Mesenteric fat pad (tissue), 1 donor: ENCODE data around the gene PPY. TPM values are rescaled to one million over a fixed set of nuclear protein-coding genes. Genes with fewer than 3 reads are reported as not detected.
"Not testable (repeated sequence)": the region's sequence is repeated elsewhere in the genome, so short reads cannot be mapped to it uniquely, and the experiment has no call there.

Source experiments
- DNase-seq: peaks from one replicate; pipeline ENCODE4 v3.0.0-alpha.2; 2020; ENCODE audit warnings: low spot score
- total RNA-seq: library from RNA; stranded (reverse); fragmentation: NEBNext Ultra II Directional; extraction: Animal tissue kit (Norgen Biotek cat#: 25700); gene quantifications from one replicate; pipeline ENCODE4 v1.2.1, GENCODE V29; 2021
- donor health status: DM: yes; HTN: yes; CAD: no.

The PPY gene
- total RNA-seq, 1 donor from 2014 or later = not detected

- DNase-seq = no peak
Observed at GRCh38 chr17:43905985-43906852, 36.1 kb downstream of the PPY start.

GRCh38 chr17:43905400-43905984, 36.8 kb downstream of the PPY start:
- no peak for DNase-seq

GRCh38 chr17:43901861-43902589, 40.3 kb downstream of the PPY start:
- no peak for DNase-seq

GRCh38 chr17:43900858-43901754, 41.2 kb downstream of the PPY start:
- DNase-seq = no peak

GRCh38 chr17:43900183-43900857, 42.0 kb downstream of the PPY start:
- peak; percentile 95 for DNase-seq

GRCh38 chr17:43898446-43898845, 43.8 kb downstream of the PPY start:
- DNase-seq = no peak

GRCh38 chr17:43897831-43898230, 44.4 kb downstream of the PPY start:
- DNase-seq = no peak

- DNase-seq = not testable (repeated sequence)
Observed at GRCh38 chr17:43894494-43894893, 47.8 kb downstream of the PPY start.

- DNase-seq = no peak
Observed at GRCh38 chr17:43892647-43892952, 49.7 kb downstream of the PPY start.

GRCh38 chr17:43891851-43892646, 50.2 kb downstream of the PPY start:
- DNase-seq = no peak

Other genes with a start within 250 kb of the PPY start
- gene SOST, start 183.7 kb downstream of the PPY start, total RNA-seq = not detected
- gene DUSP3, start 163.5 kb downstream of the PPY start, total RNA-seq = 103 TPM
- not detected for gene CFAP97D1, start 162.0 kb downstream of the PPY start, total RNA-seq
- gene MPP3, start 109.3 kb downstream of the PPY start, total RNA-seq = 22.3 TPM
- gene CD300LG, start 95.3 kb downstream of the PPY start, total RNA-seq = 121 TPM
- gene MPP2, start 34.9 kb downstream of the PPY start, total RNA-seq = 2.3 TPM
- gene PYY, start 11.5 kb upstream of the PPY start, total RNA-seq = not detected
- gene NAGS, start 62.1 kb upstream of the PPY start, total RNA-seq = 0.80 TPM
- gene TMEM101, start 72.5 kb upstream of the PPY start, total RNA-seq = 15.4 TPM
- gene LSM12, start 124.2 kb upstream of the PPY start, total RNA-seq = 55.4 TPM
- 56.7 TPM for gene G6PC3, start 128.3 kb upstream of the PPY start, total RNA-seq
- gene HDAC5, start 181.2 kb upstream of the PPY start, total RNA-seq = 34.9 TPM
- gene HROB, start 199.5 kb upstream of the PPY start, total RNA-seq = 0.74 TPM
- not detected for gene ASB16, start 228.2 kb upstream of the PPY start, total RNA-seq
- 35.8 TPM for gene TMUB2, start 244.5 kb upstream of the PPY start, total RNA-seq